H1 (cell line): ENCODE data around the gene RELCH. TPM values are rescaled to one million over a fixed set of nuclear protein-coding genes. Genes with fewer than 3 reads are reported as not detected.

ENCODE experiments used
- CTCF ChIA-PET: fragments of 300-600 bp; sonication (Branson Sonifier 250); formaldehyde crosslinking; loops from one replicate; lab custom pipeline; 2021; ENCODE audit not compliant: partially characterized antibody; lab: Charles Lee
- POLR2A ChIA-PET: fragments of 300-600 bp; sonication (Branson Sonifier 250); formaldehyde crosslinking; loops from one replicate; lab custom pipeline; 2021; ENCODE audit warnings: inconsistent platforms; ENCODE audit not compliant: partially characterized antibody; lab: Charles Lee
- DNase-seq, 2 experiments: peaks; one replicate each; pipeline versions ENCODE4 v3.0.0 to v3.0.0-alpha.2; 2010 to 2022; ENCODE audit warnings: low spot score in 2 of 2, low read depth in 1 of 2, mixed read lengths in 1 of 2
- FAIRE-seq: peaks from 2 replicates; lab custom pipeline; 2011; peaks lifted over from hg19 to GRCh38; lab: Jason Lieb, UNC
- H2AFZ ChIP-seq: 2 replicates; pipeline ENCODE4 v1.8.1; 2012; ENCODE audit warnings: low read length, inconsistent platforms
- H2AK5ac ChIP-seq: 2 replicates; pipeline ENCODE4 v1.6.1; 2013; ENCODE audit warnings: low read depth, low read length
- H2BK120ac ChIP-seq: replicated peaks from 2 replicates; pipeline ENCODE3; 2013; ENCODE audit warnings: low read depth, low read length, inconsistent platforms
- H2BK12ac ChIP-seq: 2 replicates; pipeline ENCODE4 v1.6.1; 2013; ENCODE audit warnings: low read depth, low read length
- H2BK15ac ChIP-seq: 2 replicates; pipeline ENCODE4 v1.6.1; 2013; ENCODE audit warnings: low read length
- H2BK20ac ChIP-seq: 2 replicates; pipeline ENCODE4 v1.6.1; 2013; ENCODE audit warnings: low read length
- H2BK5ac ChIP-seq: 2 replicates; pipeline ENCODE4 v1.6.1; 2013; ENCODE audit warnings: low read depth, low read length
- H3K14ac ChIP-seq: 2 replicates; pipeline ENCODE4 v1.6.1; 2013; ENCODE audit warnings: inconsistent platforms; ENCODE audit not compliant: insufficient read length
- H3K18ac ChIP-seq: 2 replicates; pipeline ENCODE4 v1.6.1; 2013; ENCODE audit warnings: low read length; ENCODE audit errors: extremely low read depth
- H3K23ac ChIP-seq: 2 replicates; pipeline ENCODE4 v1.6.1; 2013; ENCODE audit warnings: inconsistent platforms; ENCODE audit not compliant: insufficient read length
- H3K23me2 ChIP-seq: 2 replicates; pipeline ENCODE4 v1.6.1; 2013; ENCODE audit warnings: low read depth, low read length
- H3K27ac ChIP-seq: 2 replicates; pipeline ENCODE4 v1.6.1; 2011; ENCODE audit warnings: low read depth, low read length, inconsistent platforms
- H3K27me3 ChIP-seq, 4 experiments: replicated peaks in 1 of 4; 1 replicate in 1 of 4; 2 replicates in 3 of 4; pipeline versions ENCODE4 v1.6.1 to v1.8.1; 2011 to 2013; ENCODE audit warnings: low read length in 3 of 4, mild to moderate bottlenecking in 3 of 4, inconsistent platforms in 2 of 4, mixed read lengths in 2 of 4, moderate library complexity in 1 of 4; ENCODE audit not compliant: control insufficient read depth in 3 of 4, insufficient read depth in 3 of 4; ENCODE audit errors: extremely low read depth in 1 of 4
- H3K36me3 ChIP-seq, 4 experiments: 2 replicates each; pipeline versions ENCODE4 v1.6.1 to v1.8.1; 2011 to 2013; ENCODE audit warnings: mild to moderate bottlenecking in 4 of 4, low read length in 3 of 4, moderate library complexity in 2 of 4, control low read depth in 1 of 4, inconsistent platforms in 1 of 4; ENCODE audit not compliant: insufficient read depth in 4 of 4, control insufficient read depth in 2 of 4
- H3K4ac ChIP-seq: replicated peaks from 2 replicates; pipeline ENCODE3; 2013; ENCODE audit warnings: low read length, low read depth, mixed read lengths, inconsistent platforms; ENCODE audit not compliant: insufficient read length
- H3K4me1 ChIP-seq, 4 experiments: replicated peaks in 1 of 4; 1 replicate in 1 of 4; 2 replicates in 3 of 4; pipeline versions ENCODE4 v1.6.1 to v1.8.1; 2011 to 2013; ENCODE audit warnings: low read length in 3 of 4, inconsistent platforms in 2 of 4, mixed read lengths in 1 of 4; ENCODE audit not compliant: insufficient read depth in 4 of 4, control insufficient read depth in 3 of 4
- H3K4me2 ChIP-seq, 2 experiments: 2 replicates each; pipeline versions ENCODE4 v1.6.1 to v1.8.1; 2011 to 2013; ENCODE audit warnings: low read depth in 2 of 2, low read length in 2 of 2, control low read depth in 1 of 2, inconsistent platforms in 1 of 2, mild to moderate bottlenecking in 1 of 2; ENCODE audit not compliant: insufficient read depth in 1 of 2
- H3K4me3 ChIP-seq, 4 experiments: fragments of 200-600, 300-600 bp in 1 of 4; sonication (generic), shearing (Covaris generic), sonication (Bioruptor Twin) in 1 of 4; 2 replicates each; pipeline versions ENCODE4 v1.5.1 to v1.8.1; 2011 to 2016; ENCODE audit warnings: low read length in 4 of 4, low read depth in 3 of 4, control low read depth in 2 of 4, inconsistent platforms in 2 of 4, mild to moderate bottlenecking in 2 of 4, mixed read lengths in 1 of 4, moderate library complexity in 1 of 4; ENCODE audit not compliant: insufficient read depth in 2 of 4; ENCODE audit errors: extremely low read depth in 1 of 4
- H3K56ac ChIP-seq: replicated peaks from 2 replicates; pipeline ENCODE3; 2013; ENCODE audit warnings: low read depth, mild to moderate bottlenecking, mixed read lengths, low read length, inconsistent platforms; ENCODE audit not compliant: insufficient read length
- H3K79me1 ChIP-seq: 2 replicates; pipeline ENCODE4 v1.6.1; 2013; ENCODE audit warnings: low read depth, low read length, control low read depth
- H3K79me2 ChIP-seq, 2 experiments: 2 replicates each; pipeline versions ENCODE4 v1.6.1 to v1.8.1; 2012 to 2013; ENCODE audit warnings: low read length in 2 of 2, mild to moderate bottlenecking in 2 of 2, inconsistent platforms in 1 of 2; ENCODE audit not compliant: insufficient read depth in 2 of 2, control insufficient read depth in 1 of 2
- H3K9ac ChIP-seq, 4 experiments: replicated peaks in 1 of 4; 1 replicate in 1 of 4; 2 replicates in 3 of 4; pipeline versions ENCODE4 v1.6.1 to v1.8.1; 2011 to 2013; ENCODE audit warnings: low read depth in 3 of 4, low read length in 3 of 4, control low read depth in 2 of 4, mild to moderate bottlenecking in 2 of 4, moderate library complexity in 2 of 4, inconsistent platforms in 1 of 4; ENCODE audit errors: extremely low read depth in 1 of 4
- H3K9me3 ChIP-seq, 2 experiments: 2 replicates each; pipeline versions ENCODE4 v1.6.1 to v1.8.1; 2012 to 2013; ENCODE audit warnings: mild to moderate bottlenecking in 2 of 2, moderate library complexity in 2 of 2, control low read depth in 1 of 2, inconsistent platforms in 1 of 2, low read depth in 1 of 2, low read length in 1 of 2, mixed read lengths in 1 of 2; ENCODE audit not compliant: insufficient read depth in 2 of 2
- H4K20me1 ChIP-seq, 2 experiments: replicated peaks in 1 of 2; 2 replicates each; pipeline versions ENCODE3 to v1.8.1; 2011 to 2013; ENCODE audit warnings: inconsistent platforms in 2 of 2, low read length in 2 of 2, mild to moderate bottlenecking in 1 of 2; ENCODE audit not compliant: insufficient read depth in 2 of 2, control insufficient read depth in 1 of 2
- H4K5ac ChIP-seq: 2 replicates; pipeline ENCODE4 v1.6.1; 2013; ENCODE audit warnings: low read length, low read depth, mixed read lengths, inconsistent platforms; ENCODE audit not compliant: insufficient read length
- H4K8ac ChIP-seq: 2 replicates; pipeline ENCODE4 v1.8.0; 2013; ENCODE audit warnings: mild to moderate bottlenecking, moderate library complexity, low read length, inconsistent platforms; ENCODE audit not compliant: insufficient read depth; ENCODE audit errors: extremely low read depth
- H4K91ac ChIP-seq: replicated peaks from 2 replicates; pipeline ENCODE3; 2013; ENCODE audit warnings: low read length, mixed read lengths, inconsistent platforms; ENCODE audit not compliant: insufficient read length
- WGBS, 2 experiments: shearing (Covaris generic) in 1 of 2; methylation state at CpG; one replicate each; pipeline versions ENCODE4 v1.1.6 to v1.1.7; 2013 to 2015; ENCODE audit warnings: low lambda C conversion rate in 2 of 2, mixed read lengths in 2 of 2, inconsistent platforms in 1 of 2, low coverage in 1 of 2, missing lambda C conversion rate in 1 of 2; ENCODE audit not compliant: insufficient replicate concordance in 2 of 2, insufficient coverage in 1 of 2, insufficient read length in 1 of 2; ENCODE audit errors: extremely low coverage in 1 of 2, missing lambda C conversion rate in 1 of 2; 5-methylcytosine and 5-hydroxymethylcytosine counted together
- long read RNA-seq, 2 experiments: library from RNA in 1 of 2; library from capped mRNA in 1 of 2; stranded (forward); transcript quantifications; one replicate each; pipeline ENCODE4 v2.0.0, GENCODE V29; 2021; ENCODE audit warnings: inconsistent platforms in 1 of 2
- polyA minus RNA-seq, 3 experiments: library from RNA; depleted of rRNA, polyadenylated mRNA; stranded (reverse); fragments of >200 nt; gene quantifications; 1 replicate in 2 of 3; 2 replicates in 1 of 3; pipeline ENCODE4 v1.2.3, GENCODE V29; 2011
- polyA plus RNA-seq, 7 experiments: library from polyadenylated mRNA; depleted of rRNA in 3 of 7; stranded (reverse) in 5 of 7; unstranded in 2 of 7; fragments of >200 nt in 5 of 7; fragments of 200-250 nt in 2 of 7; gene quantifications; 1 replicate in 5 of 7; 2 replicates in 1 of 7; 4 replicates in 1 of 7; pipeline versions ENCODE4 v1.2.1 to v1.2.3, GENCODE V29; 2011 to 2013; ENCODE audit warnings: missing spikeins in 2 of 7, mixed read lengths in 2 of 7
- total RNA-seq: library from RNA; stranded (reverse); fragmentation: NEBNext Ultra II Directional; extraction: Animal tissue kit (Norgen Biotek cat#: 25700); gene quantifications from 2 replicates; pipeline ENCODE4 v1.2.1, GENCODE V29; 2021

Gene RELCH, protein sequence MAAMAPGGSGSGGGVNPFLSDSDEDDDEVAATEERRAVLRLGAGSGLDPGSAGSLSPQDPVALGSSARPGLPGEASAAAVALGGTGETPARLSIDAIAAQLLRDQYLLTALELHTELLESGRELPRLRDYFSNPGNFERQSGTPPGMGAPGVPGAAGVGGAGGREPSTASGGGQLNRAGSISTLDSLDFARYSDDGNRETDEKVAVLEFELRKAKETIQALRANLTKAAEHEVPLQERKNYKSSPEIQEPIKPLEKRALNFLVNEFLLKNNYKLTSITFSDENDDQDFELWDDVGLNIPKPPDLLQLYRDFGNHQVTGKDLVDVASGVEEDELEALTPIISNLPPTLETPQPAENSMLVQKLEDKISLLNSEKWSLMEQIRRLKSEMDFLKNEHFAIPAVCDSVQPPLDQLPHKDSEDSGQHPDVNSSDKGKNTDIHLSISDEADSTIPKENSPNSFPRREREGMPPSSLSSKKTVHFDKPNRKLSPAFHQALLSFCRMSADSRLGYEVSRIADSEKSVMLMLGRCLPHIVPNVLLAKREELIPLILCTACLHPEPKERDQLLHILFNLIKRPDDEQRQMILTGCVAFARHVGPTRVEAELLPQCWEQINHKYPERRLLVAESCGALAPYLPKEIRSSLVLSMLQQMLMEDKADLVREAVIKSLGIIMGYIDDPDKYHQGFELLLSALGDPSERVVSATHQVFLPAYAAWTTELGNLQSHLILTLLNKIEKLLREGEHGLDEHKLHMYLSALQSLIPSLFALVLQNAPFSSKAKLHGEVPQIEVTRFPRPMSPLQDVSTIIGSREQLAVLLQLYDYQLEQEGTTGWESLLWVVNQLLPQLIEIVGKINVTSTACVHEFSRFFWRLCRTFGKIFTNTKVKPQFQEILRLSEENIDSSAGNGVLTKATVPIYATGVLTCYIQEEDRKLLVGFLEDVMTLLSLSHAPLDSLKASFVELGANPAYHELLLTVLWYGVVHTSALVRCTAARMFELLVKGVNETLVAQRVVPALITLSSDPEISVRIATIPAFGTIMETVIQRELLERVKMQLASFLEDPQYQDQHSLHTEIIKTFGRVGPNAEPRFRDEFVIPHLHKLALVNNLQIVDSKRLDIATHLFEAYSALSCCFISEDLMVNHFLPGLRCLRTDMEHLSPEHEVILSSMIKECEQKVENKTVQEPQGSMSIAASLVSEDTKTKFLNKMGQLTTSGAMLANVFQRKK
- total RNA-seq: 26.9 and 27.4 TPM in 2 replicates
- polyA plus RNA-seq (2011; rRNA removed): 7.3 and 8.6 TPM in 2 replicates
- polyA plus RNA-seq (2011; cell fraction: cytosol; rRNA removed): 10.4 TPM
- polyA plus RNA-seq (2011; cell fraction: nucleus; rRNA removed): 17.2 TPM
- 14.0 to 20.0 TPM (median 18.8 TPM) in 4 replicates for polyA plus RNA-seq (2012, experiment 1 of 2)
- 0.73 TPM for polyA plus RNA-seq (2012, experiment 2 of 2)
- polyA plus RNA-seq (2013, experiment 1 of 2): 14.1 TPM
- polyA plus RNA-seq (2013, experiment 2 of 2): 14.3 TPM
- polyA minus RNA-seq (2011; rRNA and poly(A)+ RNA removed): 94.5 and 96.5 TPM in 2 replicates
- 24.4 TPM for polyA minus RNA-seq (2011; cell fraction: cytosol; rRNA and poly(A)+ RNA removed)
- 132 TPM for polyA minus RNA-seq (2011; cell fraction: nucleus; rRNA and poly(A)+ RNA removed)
- long read RNA-seq, experiment 1, full-length matches to known transcripts: 2 of 15 reads
- long read RNA-seq, experiment 1, partial matches to known transcripts: 8 of 15 reads
- long read RNA-seq, experiment 1, other reads (novel, unspliced or antisense): 5 of 15 reads
- long read RNA-seq, experiment 2, partial matches to known transcripts: 4 of 5 reads
- long read RNA-seq, experiment 2, other reads (novel, unspliced or antisense): 1 of 5 reads

DNA sequence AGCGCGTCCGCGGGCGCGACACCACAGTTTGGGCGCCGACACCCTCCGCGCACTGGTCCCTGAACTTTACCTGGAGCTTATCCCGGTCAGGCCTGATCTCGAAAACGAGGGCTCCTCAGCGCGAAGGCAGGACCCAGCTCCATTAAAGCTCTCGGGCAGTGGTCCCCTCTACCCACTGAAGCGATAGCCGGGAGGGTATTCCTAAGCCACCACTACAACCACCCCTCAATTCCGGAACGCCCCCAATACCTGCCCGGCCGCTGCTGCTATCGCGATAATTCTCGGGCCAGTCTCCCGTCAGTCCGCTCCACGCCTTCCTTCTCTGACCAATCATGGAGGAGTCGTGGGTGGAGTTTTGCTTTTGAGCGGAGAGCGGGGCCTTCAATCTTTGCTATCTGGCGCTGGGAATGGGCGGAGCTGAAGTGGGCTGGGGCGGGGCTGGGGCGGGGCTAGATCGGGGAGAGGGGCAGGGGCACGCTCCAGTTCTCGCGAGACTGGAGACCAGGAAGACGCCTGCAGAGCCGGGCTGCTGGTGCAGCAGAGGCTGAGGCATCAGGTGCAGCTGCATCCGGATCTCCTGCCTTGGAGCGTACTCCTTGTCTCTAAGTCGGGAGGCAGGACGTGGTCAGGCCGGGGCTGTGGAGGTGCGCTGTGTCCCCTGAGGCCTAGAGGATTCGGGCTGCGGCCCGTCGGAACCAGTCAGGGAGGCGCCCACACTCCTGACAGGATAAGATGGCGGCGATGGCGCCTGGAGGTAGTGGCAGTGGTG, at the start of gene RELCH, which contains the start of gene PIGN:
Gene RELCH, plus strand, starts transcription at position 482 of the 769 bp plus-strand sequence. Its CDS starts 251 bp downstream, at position 733.
Gene PIGN, minus strand, starts transcription at position 283 of the 769 bp plus-strand sequence. CDS start 25,703 bp downstream, outside the sequence.
- Histone ChIP-seq H2BK15ac (peak within 1 kb of the TSS; percentile 83; the same call in 1 of the 2 replicates), H3K9me3 (no peaks in the 10 kb centered on the region), H3K4me2 (peak within 1 kb of the TSS; percentile 79 to 90), H3K79me2 (peaks cover 0 to 52% of the 10 kb centered on the region in 2 experiments; a peak in 3 of 4 replicates), H2BK5ac (peak within 1 kb of the TSS; percentile 94), H3K79me1 (no peaks in the 10 kb centered on the region; the same call in 1 of the 2 replicates), H2BK12ac (peak within 1 kb of the TSS; percentile 77; the same call in 1 of the 2 replicates), H3K4ac (no peak within 1 kb of the TSS), H3K14ac (no peak within 1 kb of the TSS), H3K36me3 (no peaks in the 10 kb centered on the region), H3K4me3 (peak within 1 kb of the TSS; percentile 96 to 100 (median 99)), H2BK20ac (no peak within 1 kb of the TSS), H3K18ac (peak within 1 kb of the TSS; percentile 93), H4K8ac (peak within 1 kb of the TSS; percentile 96), H4K5ac (peak within 1 kb of the TSS; percentile 84), H2AFZ (peak within 1 kb of the TSS; percentile 96), H3K4me1 (no peaks in the 10 kb centered on the region; a peak in 1 of 7 replicates), H3K27me3 (no peaks in the 10 kb centered on the region), H3K9ac (peak within 1 kb of the TSS; percentile 78 to 97 (median 96)), H4K91ac (peak within 1 kb of the TSS; percentile 63), H2BK120ac (no peak within 1 kb of the TSS), H4K20me1 (peaks cover 6 to 11% of the 10 kb centered on the region in 2 experiments), H3K27ac (peak within 1 kb of the TSS; percentile 97), H3K23ac (no peak within 1 kb of the TSS), H3K56ac (peak within 1 kb of the TSS; percentile 83), H3K23me2 (peaks cover 7% of the 10 kb centered on the region; the same call in 1 of the 2 replicates), H2AK5ac (no peak within 1 kb of the TSS)
- CTCF ChIA-PET: interaction anchor here (0.5 to 2.2 kb wide), 12 partner anchors 9 to 426 kb away, joined by 3 to 16 read pairs (median 3); no protein-coding TSS in a partner anchor
- peak; percentile 79 for FAIRE-seq
- WGBS, 2 experiments: 0% methylated on average over 50 of the region's 55 CpGs; no CpG with 5 or more reads in 1 of the 2 experiments
- POLR2A ChIA-PET: interaction anchor here (0.6 to 2.5 kb wide), 13 partner anchors 10 to 139 kb away, joined by 3 to 23 read pairs (median 3); partner anchors contain the start of gene TNFRSF11A
- DNase-seq: peak; percentile 91 to 95
